Stimulated activated naive CD8-positive, alpha-beta T cell treated with anti-CD3 and anti-CD28 coated beads, Interleukin-15, amount 100 ng/mL, for 72 hours (primary cell): ENCODE results near the gene DHX40.
"Not testable (repeated sequence)": the region's sequence is repeated elsewhere in the genome, so short reads cannot be mapped to it uniquely, and the experiment has no call there.

Experiments
- ATAC-seq: fragments of 150-1000 bp; cut with Tn5 transposase; 2 replicates; pipeline ENCODE4 v1.10.0; 2021; ENCODE audit warnings: mild to moderate bottlenecking, moderate library complexity
- DNase-seq, 2 donors: peaks; one replicate each; pipeline ENCODE4 v3.0.0; 2021 to 2022
- H3K27ac Mint-ChIP-seq, 2 donors: one replicate each; pipeline ENCODE4 v1.8.0; 2022; ENCODE audit warnings: mild to moderate bottlenecking in 2 of 2, mixed read lengths in 2 of 2, moderate library complexity in 2 of 2
- H3K27me3 Mint-ChIP-seq: one replicate; pipeline ENCODE4 v1.8.0; 2022; ENCODE audit warnings: mixed read lengths
- H3K4me1 Mint-ChIP-seq: one replicate; pipeline ENCODE4 v1.8.0; 2022; ENCODE audit warnings: mild to moderate bottlenecking, mixed read lengths
- H3K4me3 Mint-ChIP-seq, 2 donors: one replicate each; pipeline ENCODE4 v1.8.0; 2022; ENCODE audit warnings: mild to moderate bottlenecking in 2 of 2, mixed read lengths in 2 of 2, moderate library complexity in 1 of 2
- H3K9me3 Mint-ChIP-seq, 2 donors: one replicate each; pipeline ENCODE4 v1.8.0; 2022; ENCODE audit warnings: mixed read lengths in 2 of 2

DHX40 gene, protein sequence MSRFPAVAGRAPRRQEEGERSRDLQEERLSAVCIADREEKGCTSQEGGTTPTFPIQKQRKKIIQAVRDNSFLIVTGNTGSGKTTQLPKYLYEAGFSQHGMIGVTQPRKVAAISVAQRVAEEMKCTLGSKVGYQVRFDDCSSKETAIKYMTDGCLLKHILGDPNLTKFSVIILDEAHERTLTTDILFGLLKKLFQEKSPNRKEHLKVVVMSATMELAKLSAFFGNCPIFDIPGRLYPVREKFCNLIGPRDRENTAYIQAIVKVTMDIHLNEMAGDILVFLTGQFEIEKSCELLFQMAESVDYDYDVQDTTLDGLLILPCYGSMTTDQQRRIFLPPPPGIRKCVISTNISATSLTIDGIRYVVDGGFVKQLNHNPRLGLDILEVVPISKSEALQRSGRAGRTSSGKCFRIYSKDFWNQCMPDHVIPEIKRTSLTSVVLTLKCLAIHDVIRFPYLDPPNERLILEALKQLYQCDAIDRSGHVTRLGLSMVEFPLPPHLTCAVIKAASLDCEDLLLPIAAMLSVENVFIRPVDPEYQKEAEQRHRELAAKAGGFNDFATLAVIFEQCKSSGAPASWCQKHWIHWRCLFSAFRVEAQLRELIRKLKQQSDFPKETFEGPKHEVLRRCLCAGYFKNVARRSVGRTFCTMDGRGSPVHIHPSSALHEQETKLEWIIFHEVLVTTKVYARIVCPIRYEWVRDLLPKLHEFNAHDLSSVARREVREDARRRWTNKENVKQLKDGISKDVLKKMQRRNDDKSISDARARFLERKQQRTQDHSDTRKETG

GRCh38 chr17:59565171-59565958 is at the start of gene DHX40:
DHX40 (plus strand) TSS chr17:59565610; CDS start chr17:59565672, 62 bp downstream.
- peak; percentile 91 to 96 for DNase-seq
- peak; percentile 94 for ATAC-seq
- peak within 1 kb of the TSS; percentile 100 for H3K4me3 Mint-ChIP-seq
- H3K27me3 Mint-ChIP-seq, result no peaks in the 10 kb centered on the region
- peak within 1 kb of the TSS; percentile 100 for H3K27ac Mint-ChIP-seq
- peaks cover 31% of the 10 kb centered on the region for H3K4me1 Mint-ChIP-seq
- H3K9me3 Mint-ChIP-seq, result peaks cover 0 to 7% of the 10 kb centered on the region in 2 donors

- DNase-seq (no peak), ATAC-seq (no peak)
- Mint-ChIP-seq H3K27ac (no peak overlapping the region), H3K9me3 (no peaks in the 10 kb centered on the region), H3K4me1 (peaks cover 4% of the 10 kb centered on the region), H3K4me3 (no peak overlapping the region), H3K27me3 (no peaks in the 10 kb centered on the region)
Observed at GRCh38 chr17:59516451-59516850, 49.0 kb upstream of the DHX40 start.

GRCh38 chr17:59519132-59519531 is 46.3 kb upstream of the DHX40 start:
- no peak overlapping the region for H3K4me3 Mint-ChIP-seq
- peaks cover 7% of the 10 kb centered on the region for H3K4me1 Mint-ChIP-seq
- H3K9me3 Mint-ChIP-seq, result no peaks in the 10 kb centered on the region
- no peak for ATAC-seq
- no peaks in the 10 kb centered on the region for H3K27me3 Mint-ChIP-seq
- H3K27ac Mint-ChIP-seq, result no peak overlapping the region
- no peak for DNase-seq

- Mint-ChIP-seq H3K4me3 (no peak overlapping the region), H3K9me3 (no peaks in the 10 kb centered on the region), H3K4me1 (peaks cover 7% of the 10 kb centered on the region), H3K27me3 (no peaks in the 10 kb centered on the region), H3K27ac (no peak overlapping the region)
- ATAC-seq (no peak), DNase-seq (no peak)
Observed at GRCh38 chr17:59520251-59520650, 45.2 kb upstream of the DHX40 start.

DNA sequence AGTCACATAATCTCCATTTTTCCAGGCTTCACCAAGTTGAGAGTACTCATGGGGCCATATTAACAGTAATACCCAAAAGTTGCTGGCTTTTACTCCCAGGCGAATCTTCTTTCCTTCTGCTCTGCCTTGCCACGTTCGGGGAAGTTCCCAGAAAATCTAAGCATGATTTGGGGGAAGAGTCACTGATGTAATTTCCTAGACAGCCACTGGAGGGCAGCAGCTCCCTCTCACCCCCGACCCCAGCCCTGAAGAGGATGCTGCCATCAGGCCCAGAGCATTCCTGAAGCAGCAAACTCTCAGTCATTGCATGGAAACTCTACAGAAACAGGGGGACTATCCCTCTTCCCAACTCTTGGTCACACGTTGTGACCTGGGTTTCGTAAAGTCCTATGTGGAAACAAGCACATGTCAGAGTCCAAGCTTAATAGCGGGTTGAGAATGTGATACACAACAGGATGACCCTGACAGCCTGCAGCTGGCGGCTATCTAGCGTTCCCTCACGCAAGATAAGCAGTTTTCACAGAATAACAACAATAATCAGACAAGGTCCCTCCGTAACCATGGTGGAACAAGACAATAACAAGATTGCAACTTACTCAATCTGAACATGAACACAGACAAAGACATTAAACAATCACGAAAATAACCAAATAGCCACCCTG is 43.8 kb upstream of the DHX40 start:
- peaks cover 3% of the 10 kb centered on the region for H3K27me3 Mint-ChIP-seq
- no peaks in the 10 kb centered on the region for H3K9me3 Mint-ChIP-seq
- H3K4me3 Mint-ChIP-seq, result peak overlapping the region in 1 of 2 donors; percentile 42
- peak; percentile 66 for ATAC-seq
- H3K27ac Mint-ChIP-seq, result peak overlapping the region in 1 of 2 donors; percentile 79
- H3K4me1 Mint-ChIP-seq, result peaks cover 7% of the 10 kb centered on the region
- peak; percentile 55 to 58 for DNase-seq

DNA sequence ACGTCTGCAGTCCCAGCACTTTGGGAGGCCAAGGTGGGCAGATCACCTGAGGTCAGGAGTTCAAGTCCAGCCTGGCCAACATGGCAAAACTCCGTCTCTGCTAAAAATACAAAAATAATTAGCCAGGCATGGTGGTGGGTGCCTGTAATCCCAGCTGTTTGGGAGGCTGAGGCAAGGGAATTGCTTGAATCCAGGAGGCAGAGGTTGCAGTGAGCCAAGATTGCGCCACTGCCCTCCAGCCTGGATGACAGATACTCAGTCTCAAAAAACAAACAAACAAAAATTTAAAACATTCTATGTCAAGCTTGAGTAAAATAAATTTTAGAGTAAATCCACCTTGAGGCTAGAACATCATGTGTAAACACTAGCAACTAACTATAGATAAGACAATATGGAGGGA is 40.5 kb upstream of the DHX40 start:
- not testable (repeated sequence) for DNase-seq, H3K27ac Mint-ChIP-seq, H3K9me3 Mint-ChIP-seq, H3K4me3 Mint-ChIP-seq, ATAC-seq, H3K4me1 Mint-ChIP-seq
- H3K27me3 Mint-ChIP-seq, result peaks cover 15% of the 10 kb centered on the region

GRCh38 chr17:59525668-59526067 is 39.7 kb upstream of the DHX40 start:
- Mint-ChIP-seq H3K9me3 (no peaks in the 10 kb centered on the region), H3K27me3 (peaks cover 15% of the 10 kb centered on the region), H3K27ac (no peak overlapping the region), H3K4me3 (no peak overlapping the region), H3K4me1 (peaks cover 7% of the 10 kb centered on the region)
- ATAC-seq (no peak), DNase-seq (no peak)

GRCh38 chr17:59526451-59526850 is 39.0 kb upstream of the DHX40 start:
- peaks cover 4% of the 10 kb centered on the region for H3K4me1 Mint-ChIP-seq
- no peak for ATAC-seq

DNA sequence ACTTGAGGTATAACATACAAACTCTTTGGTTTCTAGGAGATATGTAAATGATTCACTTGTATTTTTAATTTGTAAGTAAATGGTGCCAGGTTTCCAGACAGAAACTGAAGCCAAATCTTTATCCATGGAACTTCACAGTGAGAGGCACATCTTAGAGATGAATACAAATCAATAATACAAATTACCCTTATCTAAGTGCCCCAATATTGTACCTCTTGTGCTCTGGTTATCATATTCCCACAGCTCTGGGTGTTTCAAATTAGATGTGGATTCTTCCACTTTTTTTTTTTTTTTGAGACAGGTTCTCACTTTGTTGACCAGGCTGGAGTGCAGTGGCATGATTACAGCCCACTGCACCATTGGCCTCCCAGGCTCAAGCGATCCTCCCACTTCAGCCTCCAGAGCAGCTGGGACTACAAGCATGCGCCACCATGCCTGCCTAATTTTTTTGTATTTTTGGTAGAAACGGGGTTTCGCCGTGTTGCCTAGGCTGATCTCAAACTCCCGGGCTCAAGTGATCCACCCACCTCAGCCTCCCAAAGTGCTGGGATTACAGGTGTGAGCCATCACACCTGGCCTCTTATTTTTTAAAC is 38.0 kb upstream of the DHX40 start:
- ATAC-seq, result no peak

More at GRCh38 chr17:59526451-59526850, 39.0 kb upstream of the DHX40 start:
- Mint-ChIP-seq H3K9me3 (no peaks in the 10 kb centered on the region), H3K4me3 (no peak overlapping the region), H3K27ac (peak overlapping the region in 1 of 2 donors; percentile 35), H3K27me3 (peaks cover 15% of the 10 kb centered on the region)
- no peak for DNase-seq

GRCh38 chr17:59527931-59528330 is 37.5 kb upstream of the DHX40 start:
- no peak for DNase-seq
- no peak overlapping the region for H3K4me3 Mint-ChIP-seq
- peaks cover 15% of the 10 kb centered on the region for H3K27me3 Mint-ChIP-seq
- no peak for ATAC-seq
- H3K4me1 Mint-ChIP-seq, result no peaks in the 10 kb centered on the region
- H3K27ac Mint-ChIP-seq, result no peak overlapping the region
- no peaks in the 10 kb centered on the region for H3K9me3 Mint-ChIP-seq

More for the DNA sequence above, 38.0 kb upstream of the DHX40 start:
- H3K27me3 Mint-ChIP-seq, result peaks cover 15% of the 10 kb centered on the region
- H3K4me1 Mint-ChIP-seq, result no peaks in the 10 kb centered on the region
- H3K9me3 Mint-ChIP-seq, result no peaks in the 10 kb centered on the region
- DNase-seq, result no peak
- no peak overlapping the region for H3K4me3 Mint-ChIP-seq
- no peak overlapping the region for H3K27ac Mint-ChIP-seq

DNA sequence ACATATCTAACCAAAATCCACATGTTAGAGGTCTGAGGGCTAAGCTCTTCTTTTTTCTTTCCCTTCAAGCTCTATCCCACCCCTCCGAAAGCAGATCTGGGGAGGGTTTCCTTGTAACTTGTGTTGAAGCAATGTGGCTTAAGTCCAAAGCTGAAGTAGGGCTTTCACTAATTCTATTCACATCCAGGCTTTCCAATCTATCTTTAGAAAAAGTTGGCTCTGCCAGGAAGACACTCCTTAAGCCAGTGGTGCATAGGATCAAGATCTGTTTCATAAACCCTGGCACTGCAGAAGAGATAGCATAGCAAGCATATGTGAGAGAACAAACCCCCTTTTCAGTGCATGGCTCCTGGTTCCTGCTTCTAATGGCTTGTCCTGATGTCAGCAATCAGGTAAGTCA is 34.9 kb upstream of the DHX40 start:
- no peak for ATAC-seq
- peaks cover 22% of the 10 kb centered on the region for H3K27me3 Mint-ChIP-seq
- peak overlapping the region in 1 of 2 donors; percentile 17 for H3K27ac Mint-ChIP-seq
- no peak for DNase-seq
- H3K9me3 Mint-ChIP-seq, result no peaks in the 10 kb centered on the region
- H3K4me1 Mint-ChIP-seq, result no peaks in the 10 kb centered on the region
- no peak overlapping the region for H3K4me3 Mint-ChIP-seq

DNA sequence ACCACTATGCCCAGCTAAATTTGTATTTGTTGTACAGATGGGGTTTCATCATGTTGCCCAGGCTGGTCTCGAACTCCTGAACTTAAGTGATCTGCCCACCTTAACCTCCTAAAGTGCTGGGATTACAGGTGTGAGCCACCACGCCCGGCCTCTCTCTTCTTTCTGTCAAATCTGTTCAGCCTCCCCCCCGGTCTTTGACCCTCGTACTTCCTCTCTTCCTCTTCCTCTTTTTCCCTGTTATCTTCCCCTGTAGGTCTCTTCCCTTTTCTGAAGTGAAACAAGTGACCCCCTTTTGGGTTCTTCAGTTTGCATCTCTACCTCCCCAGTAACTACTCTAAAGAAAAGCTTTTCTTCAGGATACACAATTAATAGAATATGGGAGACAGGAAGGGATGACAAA is 31.7 kb upstream of the DHX40 start:
- no peak for ATAC-seq
- Mint-ChIP-seq H3K4me3 (no peak overlapping the region), H3K9me3 (no peaks in the 10 kb centered on the region), H3K4me1 (no peaks in the 10 kb centered on the region), H3K27me3 (peaks cover 16% of the 10 kb centered on the region), H3K27ac (peak overlapping the region in 1 of 2 donors; percentile 70)
- no peak for DNase-seq

- Mint-ChIP-seq H3K27ac (no peak overlapping the region), H3K4me3 (no peak overlapping the region), H3K9me3 (no peaks in the 10 kb centered on the region), H3K4me1 (no peaks in the 10 kb centered on the region), H3K27me3 (peaks cover 18% of the 10 kb centered on the region)
- ATAC-seq, result no peak
- no peak for DNase-seq
Observed at GRCh38 chr17:59534583-59534982, 30.8 kb upstream of the DHX40 start.

- Mint-ChIP-seq H3K4me1 (no peaks in the 10 kb centered on the region), H3K27ac (peak overlapping the region in 1 of 2 donors; percentile 12)
Observed at GRCh38 chr17:59538195-59538909, 27.1 kb upstream of the DHX40 start.

More at GRCh38 chr17:59538195-59538909, 27.1 kb upstream of the DHX40 start:
- Mint-ChIP-seq H3K27me3 (peaks cover 27% of the 10 kb centered on the region), H3K4me3 (no peak overlapping the region), H3K9me3 (no peaks in the 10 kb centered on the region)
- ATAC-seq (no peak), DNase-seq (no peak)
